Aorta (tissue), 5 donors: ENCODE results near the gene ASB8. TPM values are rescaled to one million over a fixed set of nuclear protein-coding genes. Genes with fewer than 3 reads are reported as not detected.

Source experiments
- ATAC-seq: fragments of 200-7000 bp; cut with Tn5 transposase; one replicate; pipeline ENCODE4 v1.9.1; 2022; ENCODE audit warnings: moderate library complexity; ENCODE audit not compliant: low FRiP score
- DNase-seq, 2 donors: peaks; one replicate each; pipeline ENCODE4 v3.0.0-alpha.2; 2020
- H3K27ac ChIP-seq, 2 donors: one replicate each; pipeline ENCODE4 v1.5.1; 2013; ENCODE audit warnings: low read length in 2 of 2, mild to moderate bottlenecking in 2 of 2, moderate library complexity in 2 of 2, control low read depth in 1 of 2, inconsistent platforms in 1 of 2, low read depth in 1 of 2
- H3K27me3 ChIP-seq, 2 donors: one replicate each; pipeline ENCODE4 v1.6.1; 2013; ENCODE audit warnings: control low read depth in 1 of 2, low read length in 1 of 2, mild to moderate bottlenecking in 1 of 2, moderate library complexity in 1 of 2; ENCODE audit not compliant: insufficient read depth in 2 of 2, control insufficient read depth in 1 of 2
- H3K36me3 ChIP-seq, 2 donors: one replicate each; pipeline ENCODE4 v1.6.1; 2013; ENCODE audit warnings: control low read depth in 1 of 2, low read length in 1 of 2, mild to moderate bottlenecking in 1 of 2; ENCODE audit not compliant: insufficient read depth in 2 of 2, control insufficient read depth in 1 of 2
- H3K4me1 ChIP-seq, 2 donors: one replicate each; pipeline ENCODE4 v1.6.1; 2013; ENCODE audit warnings: low read length in 2 of 2, control low read depth in 1 of 2, mild to moderate bottlenecking in 1 of 2, moderate library complexity in 1 of 2; ENCODE audit not compliant: insufficient read depth in 2 of 2, control insufficient read depth in 1 of 2
- H3K4me3 ChIP-seq, 2 donors: one replicate each; pipeline ENCODE4 v1.5.1; 2013; ENCODE audit warnings: low read length in 2 of 2, control low read depth in 1 of 2, mild to moderate bottlenecking in 1 of 2
- H3K9me3 ChIP-seq: one replicate; pipeline ENCODE4 v1.6.1; 2013; ENCODE audit warnings: mild to moderate bottlenecking, low read length; ENCODE audit not compliant: control insufficient read depth
- WGBS, 2 donors: extraction: QIAGEN DNeasy Blood & Tissue Kit; methylation state at CpG; one replicate each; pipeline ENCODE4 v1.1.7; 2013; 5-methylcytosine and 5-hydroxymethylcytosine counted together
- intact Hi-C, 2 donors: fragments of 100-400 bp; cut with DNase I; formaldehyde crosslinking; loops; one replicate each; pipeline versions ENCODE4 v1.14.2 to v1.15.0; 2022
- microRNA-seq, 2 donors: library from miRNA; unstranded; fragments of <30 nt; microRNA quantifications; one replicate each; pipeline ENCODE4 v1.2.0, GENCODE V29; 2020
- polyA plus RNA-seq, 2 donors: library from polyadenylated mRNA; stranded (reverse); fragments of 200-250 nt; gene quantifications; one replicate each; pipeline ENCODE4 v1.2.3, GENCODE V29; 2013
- total RNA-seq, 2 donors: library from RNA; stranded (reverse); fragmentation: NEBNext Ultra II Directional; extraction: Animal tissue kit (Norgen Biotek cat#: 25700); gene quantifications; one replicate each; pipeline ENCODE4 v1.2.1, GENCODE V29; 2021
- donor health status: healthy with polysubstance abuse.
- donor health status: Bipolar disorder and iron deficiency.
- donor health status: DM: no; HTN: no; CAD: no.
- donor health status: DM: no; HTN: no; CAD: no.
- donor health status: DM: yes; HTN: yes; CAD: no.

The ASB8 gene
- total and polyA plus RNA-seq, 4 donors: 20.7 to 34.2 (median 29.2) TPM

DNA sequence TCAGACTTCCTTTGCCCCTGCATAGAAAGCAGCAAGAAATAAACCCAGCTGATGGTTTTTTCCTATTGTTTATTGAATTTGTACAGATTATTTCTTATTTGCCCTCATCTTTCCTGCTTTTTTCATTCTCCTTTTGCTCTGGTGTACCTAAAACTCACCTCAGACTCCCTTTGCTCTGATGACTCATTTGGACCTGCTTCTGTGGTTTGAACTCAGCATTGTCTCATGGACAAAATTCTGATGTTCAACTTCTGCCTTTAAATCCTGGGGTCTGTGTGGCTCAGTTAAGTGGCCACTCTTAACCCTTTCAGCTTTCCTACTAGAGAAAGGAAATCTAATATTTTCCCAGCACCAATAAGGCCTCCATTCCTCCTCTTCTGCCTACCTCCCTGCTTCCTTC, 47.9 kb downstream of the ASB8 start:
- no peaks in the 10 kb centered on the region for H3K36me3 ChIP-seq
- no peak for ATAC-seq
- H3K4me3 ChIP-seq: no peak overlapping the region
- no peak for DNase-seq
- no peak overlapping the region for H3K27ac ChIP-seq
- no peaks in the 10 kb centered on the region for H3K9me3 ChIP-seq
- H3K4me1 ChIP-seq: peaks cover 2 to 4% of the 10 kb centered on the region in 2 donors
- intact Hi-C loops: loop anchor here in 1 of 2 donors (5.0 kb wide), 1 partner anchor 48 kb away; the partner anchor contains the start of gene ASB8
- no peaks in the 10 kb centered on the region for H3K27me3 ChIP-seq

- Histone ChIP-seq H3K4me1 (peaks cover 2 to 4% of the 10 kb centered on the region in 2 donors), H3K27me3 (no peaks in the 10 kb centered on the region), H3K36me3 (no peaks in the 10 kb centered on the region), H3K27ac (peak overlapping the region; percentile 85 to 93), H3K9me3 (no peaks in the 10 kb centered on the region), H3K4me3 (peak overlapping the region; percentile 54 to 65)
- WGBS, 2 donors: 41 to 50% methylated on average over 5 of the region's 5 CpGs
- intact Hi-C loops: loop anchor here in 1 of 2 donors (1.0 to 5.0 kb wide), 2 partner anchors 12 to 50 kb away; partner anchors contain the start of genes ASB8 and PFKM
- no peak for DNase-seq
- no peak for ATAC-seq
These were observed 50.4 kb downstream of the ASB8 start for GRCh38 chr12:48106681-48107613.

- intact Hi-C loops: loop anchor here in 1 of 2 donors (1.0 to 5.0 kb wide), 2 partner anchors 13 to 51 kb away; partner anchors contain the start of genes ASB8 and PFKM
These were observed 51.2 kb downstream of the ASB8 start, which contains the start of gene SENP1 for GRCh38 chr12:48105867-48106680. TSS of gene SENP1 (minus strand) at chr12:48106079. CDS start at chr12:48101472, 4,607 bp downstream.

GRCh38 chr12:48105321-48105866, 51.9 kb downstream of the ASB8 start:
- DNase-seq: no peak
- Histone ChIP-seq H3K9me3 (no peaks in the 10 kb centered on the region), H3K4me3 (peak overlapping the region; percentile 54 to 65), H3K27ac (peak overlapping the region in 1 of 2 donors; percentile 6), H3K36me3 (no peaks in the 10 kb centered on the region), H3K4me1 (peaks cover 2 to 4% of the 10 kb centered on the region in 2 donors), H3K27me3 (no peaks in the 10 kb centered on the region)
- 0% methylated on average over 30 of the region's 30 CpGs for WGBS, 2 donors
- peak; percentile 15 for ATAC-seq
- intact Hi-C loops: loop anchor here in 1 of 2 donors (5.0 kb wide), 1 partner anchor 52 kb away; the partner anchor contains the start of gene ASB8

More at GRCh38 chr12:48105867-48106680, 51.2 kb downstream of the ASB8 start, which contains the start of gene SENP1:
- Histone ChIP-seq H3K27ac (peak within 1 kb of the TSS; percentile 85 to 93), H3K36me3 (no peaks in the 10 kb centered on the region), H3K4me3 (peak within 1 kb of the TSS; percentile 54 to 65), H3K9me3 (no peaks in the 10 kb centered on the region), H3K27me3 (no peaks in the 10 kb centered on the region), H3K4me1 (peaks cover 2 to 4% of the 10 kb centered on the region in 2 donors)
- peak; percentile 97 for ATAC-seq
- peak; percentile 92 to 97 for DNase-seq
- WGBS, 2 donors: 0% methylated on average over 51 to 53 of the region's 53 CpGs

- H3K4me1 ChIP-seq: peaks cover 2 to 4% of the 10 kb centered on the region in 2 donors
- WGBS, 2 donors: 57 to 63% methylated on average over 4 of the region's 4 CpGs
- DNase-seq (no peak), ATAC-seq (no peak)
- H3K36me3 ChIP-seq: no peaks in the 10 kb centered on the region
- intact Hi-C loops: no loop called here
- no peak overlapping the region for H3K27ac ChIP-seq
- H3K9me3 ChIP-seq: no peaks in the 10 kb centered on the region
- peak overlapping the region in 1 of 2 donors; percentile 54 for H3K4me3 ChIP-seq
- no peaks in the 10 kb centered on the region for H3K27me3 ChIP-seq
These were observed 52.8 kb downstream of the ASB8 start for GRCh38 chr12:48104531-48104930.

Small RNA genes within 50 kb of the gene (microRNA-seq; reads per million reads assigned to microRNA genes)
- gene MIR6505: 0 to 0.99 reads per million in 2 donors

Other genes starting within 250 kb of the ASB8 start
- 10 to 100 TPM; 56.3 to 70.0 TPM for gene TMEM106C, start 193.9 kb downstream of the ASB8 start, total RNA-seq
- 100 to 1,000 TPM in 1 of 2 donors, 10 to 100 TPM in 1; 68.9 to 220 TPM for gene TMEM106C, start 193.9 kb downstream of the ASB8 start, polyA plus RNA-seq
- gene COL2A1, start 153.0 kb downstream of the ASB8 start, total RNA-seq: not detected
- not detected for gene COL2A1, start 153.0 kb downstream of the ASB8 start, polyA plus RNA-seq
- 10 to 100 TPM; 20.6 to 23.0 TPM for gene SENP1, start 51.4 kb downstream of the ASB8 start, total RNA-seq
- 1 to 10 TPM; 6.0 to 6.3 TPM for gene SENP1, start 51.4 kb downstream of the ASB8 start, polyA plus RNA-seq
- 10 to 100 TPM; 52.2 to 68.8 TPM for gene PFKM, start 38.2 kb downstream of the ASB8 start, total RNA-seq
- 10 to 100 TPM; 22.3 to 58.5 TPM for gene PFKM, start 38.2 kb downstream of the ASB8 start, polyA plus RNA-seq
- 1 to 10 TPM; 1.1 to 2.2 TPM for gene CCDC184, start 26.1 kb upstream of the ASB8 start, total RNA-seq
- gene CCDC184, start 26.1 kb upstream of the ASB8 start, polyA plus RNA-seq: 1 to 10 TPM in 1 of 2 donors, under 1 TPM in 1; 0.63 to 2.8 TPM
- not detected for gene OR10AD1, start 45.8 kb upstream of the ASB8 start, total RNA-seq
- gene OR10AD1, start 45.8 kb upstream of the ASB8 start, polyA plus RNA-seq: not detected
- gene ZNF641, start 193.4 kb upstream of the ASB8 start, total RNA-seq: 10 to 100 TPM; 19.4 to 22.4 TPM
- 10 to 100 TPM in 1 of 2 donors, 1 to 10 TPM in 1; 9.0 to 15.3 TPM for gene ZNF641, start 193.4 kb upstream of the ASB8 start, polyA plus RNA-seq